NT2/D1 (cell line): ENCODE data around the gene TPO.

ENCODE experiments used
- DNase-seq: peaks from one replicate; pipeline ENCODE4 v3.0.0-alpha.2; 2011; ENCODE audit warnings: low read depth, low spot score
- H3K27me3 ChIP-seq: 2 replicates; pipeline ENCODE4 v1.6.0; 2011; ENCODE audit warnings: mild to moderate bottlenecking; ENCODE audit not compliant: insufficient read length, insufficient read depth
- H3K36me3 ChIP-seq: 2 replicates; pipeline ENCODE4 v1.6.1; 2011; ENCODE audit warnings: mild to moderate bottlenecking, low read length, mixed read lengths; ENCODE audit not compliant: insufficient read depth, insufficient read length
- H3K4me1 ChIP-seq: 2 replicates; pipeline ENCODE4 v1.5.1; 2011; ENCODE audit not compliant: insufficient read depth, insufficient read length
- H3K4me3 ChIP-seq: 2 replicates; pipeline ENCODE4 v1.5.1; 2011; ENCODE audit warnings: low read depth; ENCODE audit not compliant: insufficient read length
- H3K9ac ChIP-seq: 2 replicates; pipeline ENCODE4 v1.6.0; 2011; ENCODE audit warnings: low read depth; ENCODE audit not compliant: insufficient read length
- H3K9me3 ChIP-seq: 2 replicates; pipeline ENCODE4 v1.5.1; 2011; ENCODE audit warnings: mild to moderate bottlenecking, low read length; ENCODE audit not compliant: insufficient read depth
- SUZ12 ChIP-seq: IDR thresholded peaks from 2 replicates; pipeline ENCODE4 v1.6.1; 2011; ENCODE audit not compliant: insufficient read length, insufficient read depth; ENCODE audit errors: extremely low read depth
- YY1 ChIP-seq: IDR thresholded peaks from 2 replicates; pipeline ENCODE4 v1.6.1; 2011; ENCODE audit not compliant: insufficient read length, insufficient read depth
- ZNF274 ChIP-seq: IDR thresholded peaks from 2 replicates; pipeline ENCODE4 v1.6.1; 2011; ENCODE audit warnings: mild to moderate bottlenecking, low read depth, low read length

The TPO gene

DNA sequence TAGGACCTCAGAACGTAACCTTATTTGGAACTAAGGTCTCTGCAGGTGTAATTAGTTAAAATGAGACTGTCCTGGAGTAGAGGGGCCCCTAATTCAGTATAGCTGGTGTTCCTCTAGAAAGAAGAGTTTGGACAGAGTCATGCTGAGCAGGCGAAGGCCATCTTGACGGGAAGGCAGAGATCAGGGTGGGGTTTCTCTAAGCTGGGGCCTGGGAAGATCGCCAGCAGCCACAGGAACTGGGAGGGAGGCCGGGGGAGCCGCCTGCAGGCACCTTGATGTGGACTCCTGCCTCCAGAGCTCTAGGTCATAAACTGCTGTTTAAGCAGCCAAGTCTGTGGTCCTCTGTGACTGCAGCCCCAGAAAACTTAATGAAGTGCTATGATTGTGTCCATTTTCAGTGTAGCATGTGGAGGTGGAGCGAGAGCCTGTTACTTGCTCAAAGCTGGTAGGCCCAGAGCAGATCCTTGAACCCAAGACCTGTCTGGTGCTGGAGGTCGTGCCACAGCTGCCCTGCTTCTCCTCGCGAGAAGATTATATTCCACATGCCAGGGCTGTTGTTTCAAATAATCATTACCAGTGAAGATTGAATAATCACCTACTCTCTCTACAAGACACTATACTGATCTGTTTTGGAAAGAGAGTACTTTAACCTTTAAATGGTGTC lies 105.7 kb downstream of the TPO start:
- peaks cover 4% of the 10 kb centered on the region for H3K27me3 ChIP-seq
- no peaks in the 10 kb centered on the region for H3K9me3 ChIP-seq
- no peaks in the 10 kb centered on the region for H3K36me3 ChIP-seq
- H3K4me1 ChIP-seq = no peaks in the 10 kb centered on the region
- TF ChIP-seq SUZ12 (no peak), YY1 (no peak), ZNF274 (no peak)
- H3K9ac ChIP-seq = no peak overlapping the region
- H3K4me3 ChIP-seq = no peak overlapping the region
- DNase-seq = no peak

- no peak overlapping the region for H3K4me3 ChIP-seq
- H3K4me1 ChIP-seq = no peaks in the 10 kb centered on the region
- no peaks in the 10 kb centered on the region for H3K36me3 ChIP-seq
- TF ChIP-seq ZNF274 (no peak), YY1 (no peak), SUZ12 (no peak)
- DNase-seq = no peak
- peaks cover 7% of the 10 kb centered on the region for H3K27me3 ChIP-seq
- H3K9ac ChIP-seq = no peak overlapping the region
- no peaks in the 10 kb centered on the region for H3K9me3 ChIP-seq
These were observed 108.1 kb downstream of the TPO start for GRCh38 chr2:1521191-1521877.

GRCh38 chr2:1521878-1522830 lies 108.9 kb downstream of the TPO start:
- Histone ChIP-seq H3K9ac (no peak overlapping the region), H3K4me3 (no peak overlapping the region), H3K36me3 (no peaks in the 10 kb centered on the region), H3K4me1 (no peaks in the 10 kb centered on the region), H3K9me3 (no peaks in the 10 kb centered on the region), H3K27me3 (peaks cover 13% of the 10 kb centered on the region)
- no peak for TF ChIP-seq YY1
- TF ChIP-seq ZNF274 = no peak
- TF ChIP-seq SUZ12 = no peak
- DNase-seq = no peak

- H3K27me3 ChIP-seq = peaks cover 41% of the 10 kb centered on the region
- no peak overlapping the region for H3K4me3 ChIP-seq
- H3K9me3 ChIP-seq = no peaks in the 10 kb centered on the region
- no peaks in the 10 kb centered on the region for H3K4me1 ChIP-seq
- no peak for DNase-seq
- no peaks in the 10 kb centered on the region for H3K36me3 ChIP-seq
- TF ChIP-seq YY1 (no peak), SUZ12 (no peak)
- no peak overlapping the region for H3K9ac ChIP-seq
These were observed 114.1 kb downstream of the TPO start for GRCh38 chr2:1527153-1527992.

DNA sequence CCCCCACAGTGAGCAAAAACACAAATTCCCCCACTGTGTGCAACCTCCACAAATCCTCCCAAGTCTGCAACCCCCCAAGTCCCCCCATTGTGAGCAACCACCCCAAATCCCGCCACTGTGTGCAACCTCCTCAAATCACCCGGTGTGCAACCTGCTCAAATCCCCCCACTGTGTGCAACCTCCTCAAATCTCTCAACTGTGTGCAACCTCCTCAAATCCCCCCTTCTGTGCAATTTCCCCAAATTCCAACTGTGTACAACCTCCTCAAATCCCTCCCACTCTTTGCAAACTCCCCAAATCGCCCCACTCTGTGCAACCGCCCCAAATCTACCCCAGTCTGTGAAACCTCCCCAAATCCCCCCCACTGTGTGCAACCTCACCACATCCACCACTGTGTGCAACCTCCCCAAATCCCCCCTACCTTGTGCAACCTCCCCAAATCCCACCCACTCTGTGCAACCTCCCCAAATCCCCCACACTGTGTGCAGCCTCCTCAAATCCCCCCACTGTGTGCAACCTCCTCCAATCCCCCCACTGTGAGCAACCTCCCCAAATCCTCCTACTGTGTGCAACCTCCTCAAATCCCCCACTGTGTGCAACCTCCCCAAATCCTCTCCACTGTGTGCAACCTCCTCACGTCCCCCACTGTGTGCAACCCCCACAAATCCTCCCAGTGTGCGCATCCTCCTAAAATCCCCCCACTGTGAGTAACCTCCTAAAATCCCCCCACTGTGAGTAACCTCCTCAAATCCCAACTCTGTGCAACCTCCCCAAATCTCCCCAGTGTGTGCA lies 115.2 kb downstream of the TPO start:
- TF ChIP-seq YY1 (no peak), ZNF274 (no peak), SUZ12 (no peak)
- peaks cover 46% of the 10 kb centered on the region for H3K27me3 ChIP-seq
- H3K9me3 ChIP-seq = no peaks in the 10 kb centered on the region
- DNase-seq = no peak
- no peak overlapping the region for H3K4me3 ChIP-seq
- H3K4me1 ChIP-seq = no peaks in the 10 kb centered on the region
- H3K9ac ChIP-seq = no peak overlapping the region
- no peaks in the 10 kb centered on the region for H3K36me3 ChIP-seq

- H3K4me3 ChIP-seq = no peak overlapping the region
- no peak for TF ChIP-seq SUZ12
- TF ChIP-seq ZNF274 = no peak
- no peak for TF ChIP-seq YY1
- peak; percentile 70 for DNase-seq
These were observed 125.4 kb downstream of the TPO start for GRCh38 chr2:1538663-1539062.

More at GRCh38 chr2:1538663-1539062, 125.4 kb downstream of the TPO start:
- Histone ChIP-seq H3K9ac (no peak overlapping the region), H3K36me3 (no peaks in the 10 kb centered on the region), H3K27me3 (peaks cover 7% of the 10 kb centered on the region), H3K4me1 (no peaks in the 10 kb centered on the region), H3K9me3 (no peaks in the 10 kb centered on the region)
